Measurements from ENCODE around the gene DOP1B.

Gene DOP1B

DNA sequence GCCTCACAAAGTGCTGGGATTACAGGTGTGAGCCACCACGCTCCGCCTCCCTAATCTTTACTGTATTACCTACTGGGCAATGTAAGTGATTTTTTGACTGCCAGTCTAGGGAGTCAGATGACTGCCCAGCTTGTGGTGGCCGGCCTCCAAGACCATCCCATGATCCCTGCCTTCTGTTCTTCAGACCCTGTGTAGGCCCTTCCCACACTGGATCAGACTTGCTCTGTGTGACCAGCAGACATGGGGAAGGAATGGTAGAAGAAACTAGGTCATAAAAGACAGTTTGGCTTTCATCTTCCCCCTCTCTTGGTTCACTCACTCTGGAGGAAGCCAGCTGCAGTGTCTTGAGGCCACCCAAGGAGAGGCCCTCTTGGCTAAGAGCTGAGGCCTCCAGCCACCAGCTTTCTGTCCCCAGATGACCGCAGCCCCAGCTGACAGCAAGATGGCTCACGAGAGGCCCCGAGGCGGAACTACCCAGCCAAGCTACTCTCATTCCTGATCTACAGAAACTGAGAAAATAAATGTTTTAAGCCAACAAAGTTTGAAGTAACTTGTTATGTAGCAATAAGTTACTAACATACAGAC lies 36.2 kb upstream of the DOP1B start:
- Histone ChIP-seq H3K27me3 (replicated peaks; ENCODE audit: insufficient read depth, low read length) (no peaks in the 10 kb centered on the region), H4K20me1 (ENCODE audit: insufficient read depth, low read length) (no peaks in the 10 kb centered on the region), H3K9ac (ENCODE audit: low read length) (no peak overlapping the region), H3K36me3 (replicated peaks; ENCODE audit: insufficient read depth, low read length) (no peaks in the 10 kb centered on the region), H3K4me1 (ENCODE audit: low read length) (peaks cover 7% of the 10 kb centered on the region), H3K79me2 (ENCODE audit: low read length) (no peaks in the 10 kb centered on the region), H3K9me3 (replicated peaks; ENCODE audit: insufficient read depth, low read length) (no peaks in the 10 kb centered on the region), H3K9me2 (replicated peaks; ENCODE audit: insufficient read depth, low read length) (no peaks in the 10 kb centered on the region), H2AFZ (ENCODE audit: low read length) (no peak overlapping the region), H3K27ac (ENCODE audit: low read length) (no peak overlapping the region), H3K4me3 (ENCODE audit: low read length) (no peak overlapping the region), H3K4me2 (ENCODE audit: low read depth, low read length) (no peak overlapping the region), H3F3A (ENCODE audit: insufficient read depth, low read length) (peaks cover 8% of the 10 kb centered on the region)
- TF ChIP-seq, protein P1, sequence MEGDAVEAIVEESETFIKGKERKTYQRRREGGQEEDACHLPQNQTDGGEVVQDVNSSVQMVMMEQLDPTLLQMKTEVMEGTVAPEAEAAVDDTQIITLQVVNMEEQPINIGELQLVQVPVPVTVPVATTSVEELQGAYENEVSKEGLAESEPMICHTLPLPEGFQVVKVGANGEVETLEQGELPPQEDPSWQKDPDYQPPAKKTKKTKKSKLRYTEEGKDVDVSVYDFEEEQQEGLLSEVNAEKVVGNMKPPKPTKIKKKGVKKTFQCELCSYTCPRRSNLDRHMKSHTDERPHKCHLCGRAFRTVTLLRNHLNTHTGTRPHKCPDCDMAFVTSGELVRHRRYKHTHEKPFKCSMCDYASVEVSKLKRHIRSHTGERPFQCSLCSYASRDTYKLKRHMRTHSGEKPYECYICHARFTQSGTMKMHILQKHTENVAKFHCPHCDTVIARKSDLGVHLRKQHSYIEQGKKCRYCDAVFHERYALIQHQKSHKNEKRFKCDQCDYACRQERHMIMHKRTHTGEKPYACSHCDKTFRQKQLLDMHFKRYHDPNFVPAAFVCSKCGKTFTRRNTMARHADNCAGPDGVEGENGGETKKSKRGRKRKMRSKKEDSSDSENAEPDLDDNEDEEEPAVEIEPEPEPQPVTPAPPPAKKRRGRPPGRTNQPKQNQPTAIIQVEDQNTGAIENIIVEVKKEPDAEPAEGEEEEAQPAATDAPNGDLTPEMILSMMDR (IDR thresholded peaks at IDR 0.05; ENCODE audit: low read length), result no peak
- TF ChIP-seq EZH2phosphoT487 (IDR thresholded peaks at IDR 0.05; ENCODE audit: low read length) (no peak), EZH2 (optimal IDR thresholded peaks at IDR 0.05; ENCODE audit: low read depth, low read length) (no peak)
- no peak for DNase-seq

DNA sequence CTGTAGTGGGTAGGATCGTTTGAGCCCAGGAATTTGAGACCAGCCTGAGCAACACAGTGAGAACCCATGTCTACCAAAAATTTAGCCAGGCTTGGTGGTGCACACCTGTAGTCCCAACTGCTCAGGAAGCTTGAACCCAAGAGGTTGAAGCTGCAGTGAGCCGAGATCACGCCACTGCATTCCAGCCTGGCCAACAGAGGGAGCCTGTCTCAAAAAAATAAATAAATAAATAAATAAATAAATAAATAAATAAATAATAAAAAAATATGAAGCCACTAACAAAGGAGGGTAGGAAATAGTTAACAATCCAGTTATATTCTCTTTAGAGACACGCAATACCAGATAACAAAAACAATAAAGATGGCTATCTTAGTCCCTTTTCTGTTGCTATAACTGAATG lies 33.6 kb upstream of the DOP1B start:
- H3F3A ChIP-seq (ENCODE audit: insufficient read depth, low read length), result no peaks in the 10 kb centered on the region
- H3K4me2 ChIP-seq (ENCODE audit: low read depth, low read length), result no peak overlapping the region
- no peak overlapping the region for H2AFZ ChIP-seq (ENCODE audit: low read length)
- no peaks in the 10 kb centered on the region for H3K36me3 ChIP-seq (replicated peaks; ENCODE audit: insufficient read depth, low read length)
- H3K4me1 ChIP-seq (ENCODE audit: low read length), result no peaks in the 10 kb centered on the region
- DNase-seq, result no peak
- no peak overlapping the region for H3K27ac ChIP-seq (ENCODE audit: low read length)
- H3K9me2 ChIP-seq (replicated peaks; ENCODE audit: insufficient read depth, low read length), result no peaks in the 10 kb centered on the region
- H4K20me1 ChIP-seq (ENCODE audit: insufficient read depth, low read length), result no peaks in the 10 kb centered on the region
- TF ChIP-seq EZH2 (optimal IDR thresholded peaks at IDR 0.05; ENCODE audit: low read depth, low read length), result no peak
- no peak for TF ChIP-seq EZH2phosphoT487 (IDR thresholded peaks at IDR 0.05; ENCODE audit: low read length)
- H3K27me3 ChIP-seq (replicated peaks; ENCODE audit: insufficient read depth, low read length), result no peaks in the 10 kb centered on the region
- no peaks in the 10 kb centered on the region for H3K9me3 ChIP-seq (replicated peaks; ENCODE audit: insufficient read depth, low read length)
- no peaks in the 10 kb centered on the region for H3K79me2 ChIP-seq (ENCODE audit: low read length)
- H3K4me3 ChIP-seq (ENCODE audit: low read length), result no peak overlapping the region
- H3K9ac ChIP-seq (ENCODE audit: low read length), result no peak overlapping the region

DNA sequence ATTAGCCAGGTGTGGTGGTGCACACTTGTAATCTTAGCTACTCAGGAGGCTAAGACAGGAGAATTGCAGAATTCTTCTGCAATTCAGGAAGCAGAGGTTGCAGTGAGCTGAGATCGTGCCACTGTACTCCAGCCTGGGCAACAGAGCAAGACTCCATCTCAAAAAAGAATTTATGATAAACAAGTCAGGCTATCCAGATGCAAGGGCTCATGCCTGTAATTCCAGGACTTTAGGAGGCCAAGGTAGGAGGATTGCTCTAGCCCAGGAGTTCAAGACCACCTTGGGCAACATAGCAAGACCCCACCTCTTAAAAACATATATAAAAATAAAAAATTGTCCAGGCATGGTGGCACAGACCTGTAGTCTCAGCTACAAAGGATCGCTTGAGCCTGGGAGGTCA lies 32.2 kb upstream of the DOP1B start:
- Histone ChIP-seq H2AFZ (ENCODE audit: low read length) (no peak overlapping the region), H3K27me3 (replicated peaks; ENCODE audit: insufficient read depth, low read length) (no peaks in the 10 kb centered on the region), H3K9me2 (replicated peaks; ENCODE audit: insufficient read depth, low read length) (no peaks in the 10 kb centered on the region), H3K27ac (ENCODE audit: low read length) (no peak overlapping the region), H3K4me3 (ENCODE audit: low read length) (no peak overlapping the region), H3K79me2 (ENCODE audit: low read length) (no peaks in the 10 kb centered on the region), H3F3A (ENCODE audit: insufficient read depth, low read length) (no peaks in the 10 kb centered on the region), H3K9ac (ENCODE audit: low read length) (no peak overlapping the region), H3K36me3 (replicated peaks; ENCODE audit: insufficient read depth, low read length) (no peaks in the 10 kb centered on the region), H4K20me1 (ENCODE audit: insufficient read depth, low read length) (no peaks in the 10 kb centered on the region), H3K9me3 (replicated peaks; ENCODE audit: insufficient read depth, low read length) (no peaks in the 10 kb centered on the region), H3K4me2 (ENCODE audit: low read depth, low read length) (no peak overlapping the region), H3K4me1 (ENCODE audit: low read length) (no peaks in the 10 kb centered on the region)
- no peak for DNase-seq
- TF ChIP-seq EZH2 (optimal IDR thresholded peaks at IDR 0.05; ENCODE audit: low read depth, low read length), result no peak
- no peak for TF ChIP-seq EZH2phosphoT487 (IDR thresholded peaks at IDR 0.05; ENCODE audit: low read length)
- TF ChIP-seq, protein P1 (IDR thresholded peaks at IDR 0.05; ENCODE audit: low read length), result no peak

DNA sequence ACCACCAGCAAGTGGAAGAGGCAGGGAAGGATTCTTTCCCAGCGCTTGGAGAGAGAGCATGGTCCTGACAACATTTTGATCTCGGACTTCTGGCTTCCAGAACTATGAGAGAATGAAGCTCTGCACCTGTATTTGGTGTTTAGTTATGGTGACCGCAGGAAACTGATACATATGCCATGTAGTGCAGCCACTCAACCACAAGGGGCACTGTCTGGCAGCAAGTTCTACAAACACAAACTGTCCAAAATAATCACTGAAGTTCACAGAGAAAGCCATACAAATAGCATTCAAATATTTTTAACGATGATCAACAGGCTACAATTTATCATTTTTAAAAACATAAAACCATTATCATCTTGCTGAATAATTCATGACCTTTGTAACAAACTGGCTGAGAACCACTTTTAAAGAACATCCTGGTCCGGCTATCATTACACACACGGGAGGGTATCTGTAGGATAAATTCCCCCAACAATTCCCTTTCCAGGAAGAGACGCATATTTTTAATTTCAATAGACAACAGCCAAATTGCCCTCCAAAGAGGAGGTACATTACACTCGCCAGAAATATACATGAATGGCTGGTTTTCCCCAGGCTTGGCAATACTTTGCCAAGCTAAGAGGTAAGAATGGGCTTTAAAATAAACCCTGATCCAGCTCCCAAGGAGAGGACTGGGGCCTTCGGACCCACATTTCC lies 31.0 kb upstream of the DOP1B start:
- TF ChIP-seq EZH2phosphoT487 (IDR thresholded peaks at IDR 0.05; ENCODE audit: low read length) (no peak), EZH2 (optimal IDR thresholded peaks at IDR 0.05; ENCODE audit: low read depth, low read length) (no peak)
- TF ChIP-seq, protein P1 (IDR thresholded peaks at IDR 0.05; ENCODE audit: low read length), result peak; percentile 99
- H3K4me2 ChIP-seq (ENCODE audit: low read depth, low read length), result peak overlapping the region; percentile 8; the same call in 1 of the 2 replicates
- no peaks in the 10 kb centered on the region for H3F3A ChIP-seq (ENCODE audit: insufficient read depth, low read length)
- no peak overlapping the region for H3K9ac ChIP-seq (ENCODE audit: low read length)
- no peaks in the 10 kb centered on the region for H3K4me1 ChIP-seq (ENCODE audit: low read length)
- H3K27me3 ChIP-seq (replicated peaks; ENCODE audit: insufficient read depth, low read length), result no peaks in the 10 kb centered on the region
- no peaks in the 10 kb centered on the region for H3K9me3 ChIP-seq (replicated peaks; ENCODE audit: insufficient read depth, low read length)
- H3K79me2 ChIP-seq (ENCODE audit: low read length), result no peaks in the 10 kb centered on the region
- no peaks in the 10 kb centered on the region for H3K36me3 ChIP-seq (replicated peaks; ENCODE audit: insufficient read depth, low read length)
- H3K9me2 ChIP-seq (replicated peaks; ENCODE audit: insufficient read depth, low read length), result no peaks in the 10 kb centered on the region
- H2AFZ ChIP-seq (ENCODE audit: low read length), result no peak overlapping the region
- no peak overlapping the region for H3K4me3 ChIP-seq (ENCODE audit: low read length)
- no peak overlapping the region for H3K27ac ChIP-seq (ENCODE audit: low read length)
- peak; percentile 83 for DNase-seq
- no peaks in the 10 kb centered on the region for H4K20me1 ChIP-seq (ENCODE audit: insufficient read depth, low read length)

All from MM.1S (cell line).